NCI-H526 (cell line): Measurements from ENCODE around the gene DAGLA.
A peak's percentile ranks its signal among the peaks of the same experiment; 100 is the strongest.

Experiments used
- DNase-seq, 2 experiments: peaks; one replicate each; lab custom pipeline; 2025; lab: John Stamatoyannopoulos, UW

DAGLA gene

GRCh38 chr11:61765550-61766253 lies 85.5 kb downstream of the DAGLA start:
- no peak for DNase-seq

- DNase-seq, result no peak
These were observed 86.2 kb downstream of the DAGLA start for GRCh38 chr11:61766353-61766841.

GRCh38 chr11:61768376-61769076 lies 88.3 kb downstream of the DAGLA start:
- no peak for DNase-seq

GRCh38 chr11:61769169-61769920 lies 89.2 kb downstream of the DAGLA start:
- no peak for DNase-seq

GRCh38 chr11:61769946-61770683 lies 89.9 kb downstream of the DAGLA start:
- no peak for DNase-seq

- no peak for DNase-seq
These were observed 91.2 kb downstream of the DAGLA start for GRCh38 chr11:61771195-61771894.

GRCh38 chr11:61771985-61772455 lies 91.8 kb downstream of the DAGLA start:
- DNase-seq, result no peak

GRCh38 chr11:61773356-61773755 lies 93.2 kb downstream of the DAGLA start:
- DNase-seq, result no peak

GRCh38 chr11:61773809-61774208 lies 93.6 kb downstream of the DAGLA start:
- no peak for DNase-seq

- DNase-seq, result no peak
These were observed 94.2 kb downstream of the DAGLA start for GRCh38 chr11:61774411-61774810.

GRCh38 chr11:61775106-61775505 lies 94.9 kb downstream of the DAGLA start:
- DNase-seq, result no peak

- DNase-seq, result no peak
These were observed 95.7 kb downstream of the DAGLA start for GRCh38 chr11:61775606-61776554.

GRCh38 chr11:61776561-61777075 lies 96.4 kb downstream of the DAGLA start:
- peak; percentile 21 to 82 for DNase-seq

GRCh38 chr11:61777234-61778090 lies 97.3 kb downstream of the DAGLA start:
- DNase-seq, result peak in 1 of 2 experiments; percentile 24

- no peak for DNase-seq
These were observed 98.2 kb downstream of the DAGLA start for GRCh38 chr11:61778357-61778886.

- no peak for DNase-seq
These were observed 98.9 kb downstream of the DAGLA start for GRCh38 chr11:61778920-61779650.

- DNase-seq, result no peak
These were observed 99.7 kb downstream of the DAGLA start for GRCh38 chr11:61779666-61780525.
